Panc1 (cell line): ENCODE data around the gene ROBO1. TPM values are rescaled to one million over a fixed set of nuclear protein-coding genes. Genes with fewer than 3 reads are reported as not detected.
"Not testable (repeated sequence)": the region's sequence is repeated elsewhere in the genome, so short reads cannot be mapped to it uniquely, and the experiment has no call there.

Experiments
- ATAC-seq: fragments of 200-7000 bp; cut with Tn5 transposase; 2 replicates; pipeline ENCODE4 v1.9.1; 2020; ENCODE audit warnings: mild to moderate bottlenecking, moderate library complexity
- BruUV-seq: library from RNA; stranded (reverse); fragments of 400-500 nt; replicated peaks from 2 replicates; lab custom pipeline; 2021; lab: Mats Ljungman, UMichigan
- CTCF ChIA-PET: fragments of 300-600 bp; sonication (Branson Sonifier 250); formaldehyde crosslinking; loops from one replicate; lab custom pipeline; 2022; ENCODE audit warnings: antibody characterized with exemption; lab: Charles Lee
- POLR2A ChIA-PET: fragments of 300-600 bp; sonication (Branson Sonifier 250); formaldehyde crosslinking; loops from one replicate; lab custom pipeline; 2022; ENCODE audit warnings: antibody characterized with exemption; lab: Charles Lee
- DNase-seq: peaks from one replicate; pipeline ENCODE4 v3.0.0-alpha.2; 2010; ENCODE audit warnings: low read depth, low spot score
- H3K27ac ChIP-seq: 2 replicates; pipeline ENCODE4 v1.5.1; 2011; ENCODE audit warnings: mild to moderate bottlenecking, low read length, inconsistent platforms
- H3K27me3 ChIP-seq: fragments of 200-500 bp; sonication (Bioruptor generic); 2 replicates; pipeline ENCODE4 v1.6.0; 2014; ENCODE audit warnings: low read length, inconsistent platforms; ENCODE audit not compliant: control insufficient read depth, insufficient read depth
- H3K36me3 ChIP-seq: fragments of 200-500 bp; sonication (Bioruptor generic); 2 replicates; pipeline ENCODE4 v1.5.1; 2014; ENCODE audit warnings: inconsistent platforms, mild to moderate bottlenecking, low read length, moderate library complexity; ENCODE audit not compliant: control insufficient read depth, insufficient read depth
- H3K4me1 ChIP-seq: 2 replicates; pipeline ENCODE4 v1.5.1; 2011; ENCODE audit warnings: inconsistent platforms, mild to moderate bottlenecking, low read length, moderate library complexity; ENCODE audit not compliant: control insufficient read depth, insufficient read depth
- H3K4me3 ChIP-seq, 2 experiments: 2 replicates each; pipeline ENCODE4 v1.5.1; 2011 to 2012; ENCODE audit warnings: low read depth in 2 of 2, low read length in 2 of 2, mild to moderate bottlenecking in 2 of 2, inconsistent platforms in 1 of 2, moderate library complexity in 1 of 2
- H3K9me3 ChIP-seq: fragments of 200-500 bp; sonication (Bioruptor generic); 2 replicates; pipeline ENCODE4 v1.5.1; 2014; ENCODE audit warnings: low read depth, mild to moderate bottlenecking, inconsistent platforms, low read length, moderate library complexity; ENCODE audit not compliant: control insufficient read depth, insufficient read depth
- POLR2AphosphoS5 ChIP-seq: IDR thresholded peaks from 2 replicates; pipeline ENCODE4 v1.6.1; 2012; ENCODE audit warnings: mild to moderate bottlenecking, low read depth, low read length, moderate library complexity
- SIN3A ChIP-seq: IDR thresholded peaks from 2 replicates; pipeline ENCODE4 v1.6.1; 2012; ENCODE audit warnings: low read depth, mild to moderate bottlenecking, low read length, moderate library complexity, borderline replicate concordance; ENCODE audit not compliant: insufficient read depth
- TCF7L2 ChIP-seq: IDR thresholded peaks from 2 replicates; pipeline ENCODE4 v1.6.1; 2011; ENCODE audit warnings: mild to moderate bottlenecking, low read depth, low read length, inconsistent platforms
- in situ Hi-C: cut with HindIII; loops from 2 replicates; pipeline ENCODE4 v1.10.0; 2016; ENCODE audit warnings: low sequenced_read_pairs, low pct_unique_long_range_greater_than_20kb
- intact Hi-C: fragments of 100-400 bp; cut with micrococcal nuclease; formaldehyde crosslinking; loops from one replicate; pipeline ENCODE4 v1.10.0; 2022; ENCODE audit not compliant: unreplicated experiment
- total RNA-seq: library from RNA; stranded (reverse); gene quantifications from one replicate; pipeline ENCODE4 v1.2.1, GENCODE V29; 2021; ENCODE audit not compliant: unreplicated experiment
- TF ChIP-seq, protein P1 (sequence below): fragments of 450-650 bp; IDR thresholded peaks from 2 replicates; pipeline ENCODE4 v1.5.1; 2017; ENCODE audit warnings: mild to moderate bottlenecking
- TF ChIP-seq, protein P2 (sequence below), 2 experiments: IDR thresholded peaks; 2 replicates each; pipeline ENCODE4 v1.6.1; 2011 to 2012; ENCODE audit warnings: low read depth in 2 of 2, control low read depth in 1 of 2, low read length in 1 of 2, mild to moderate bottlenecking in 1 of 2, moderate library complexity in 1 of 2; ENCODE audit not compliant: insufficient read depth in 1 of 2

The ROBO1 gene
- total RNA-seq, 1 experiment from 2014 or later, result 61.6 TPM

DNA sequence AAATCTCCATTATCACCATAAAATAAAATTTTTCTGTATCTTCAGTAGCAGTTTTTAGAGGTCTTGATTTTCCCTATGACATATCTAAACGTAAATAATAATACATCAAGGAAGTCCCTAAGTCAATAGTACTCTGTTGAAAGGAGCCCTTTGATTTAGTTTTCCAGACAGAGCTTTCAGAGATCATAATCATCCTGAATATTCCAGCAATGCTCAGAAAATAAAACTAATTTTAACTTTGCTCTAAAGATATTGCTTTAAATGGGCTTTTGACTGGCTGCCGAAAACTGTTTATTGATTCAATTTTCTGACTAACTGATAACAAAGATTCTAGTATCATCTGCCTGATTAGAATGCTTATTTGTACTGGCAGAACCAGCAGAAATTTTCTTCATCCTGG lies 40.7 kb upstream of the ROBO1 start:
- no peak for ATAC-seq
- BruUV-seq, result no TSS peak
- Histone ChIP-seq H3K27ac (no peak overlapping the region), H3K9me3 (no peaks in the 10 kb centered on the region), H3K36me3 (no peaks in the 10 kb centered on the region), H3K4me1 (no peaks in the 10 kb centered on the region), H3K27me3 (no peaks in the 10 kb centered on the region), H3K4me3 (no peak overlapping the region)
- ChIA-PET POLR2A (no interaction called here), CTCF (no interaction called here)
- no peak for DNase-seq
- intact Hi-C loops (no loop called here), in situ Hi-C loops (no loop called here)
- TF ChIP-seq, protein P1, sequence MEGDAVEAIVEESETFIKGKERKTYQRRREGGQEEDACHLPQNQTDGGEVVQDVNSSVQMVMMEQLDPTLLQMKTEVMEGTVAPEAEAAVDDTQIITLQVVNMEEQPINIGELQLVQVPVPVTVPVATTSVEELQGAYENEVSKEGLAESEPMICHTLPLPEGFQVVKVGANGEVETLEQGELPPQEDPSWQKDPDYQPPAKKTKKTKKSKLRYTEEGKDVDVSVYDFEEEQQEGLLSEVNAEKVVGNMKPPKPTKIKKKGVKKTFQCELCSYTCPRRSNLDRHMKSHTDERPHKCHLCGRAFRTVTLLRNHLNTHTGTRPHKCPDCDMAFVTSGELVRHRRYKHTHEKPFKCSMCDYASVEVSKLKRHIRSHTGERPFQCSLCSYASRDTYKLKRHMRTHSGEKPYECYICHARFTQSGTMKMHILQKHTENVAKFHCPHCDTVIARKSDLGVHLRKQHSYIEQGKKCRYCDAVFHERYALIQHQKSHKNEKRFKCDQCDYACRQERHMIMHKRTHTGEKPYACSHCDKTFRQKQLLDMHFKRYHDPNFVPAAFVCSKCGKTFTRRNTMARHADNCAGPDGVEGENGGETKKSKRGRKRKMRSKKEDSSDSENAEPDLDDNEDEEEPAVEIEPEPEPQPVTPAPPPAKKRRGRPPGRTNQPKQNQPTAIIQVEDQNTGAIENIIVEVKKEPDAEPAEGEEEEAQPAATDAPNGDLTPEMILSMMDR, result no peak
- TF ChIP-seq TCF7L2, result no peak
- TF ChIP-seq, protein P2, sequence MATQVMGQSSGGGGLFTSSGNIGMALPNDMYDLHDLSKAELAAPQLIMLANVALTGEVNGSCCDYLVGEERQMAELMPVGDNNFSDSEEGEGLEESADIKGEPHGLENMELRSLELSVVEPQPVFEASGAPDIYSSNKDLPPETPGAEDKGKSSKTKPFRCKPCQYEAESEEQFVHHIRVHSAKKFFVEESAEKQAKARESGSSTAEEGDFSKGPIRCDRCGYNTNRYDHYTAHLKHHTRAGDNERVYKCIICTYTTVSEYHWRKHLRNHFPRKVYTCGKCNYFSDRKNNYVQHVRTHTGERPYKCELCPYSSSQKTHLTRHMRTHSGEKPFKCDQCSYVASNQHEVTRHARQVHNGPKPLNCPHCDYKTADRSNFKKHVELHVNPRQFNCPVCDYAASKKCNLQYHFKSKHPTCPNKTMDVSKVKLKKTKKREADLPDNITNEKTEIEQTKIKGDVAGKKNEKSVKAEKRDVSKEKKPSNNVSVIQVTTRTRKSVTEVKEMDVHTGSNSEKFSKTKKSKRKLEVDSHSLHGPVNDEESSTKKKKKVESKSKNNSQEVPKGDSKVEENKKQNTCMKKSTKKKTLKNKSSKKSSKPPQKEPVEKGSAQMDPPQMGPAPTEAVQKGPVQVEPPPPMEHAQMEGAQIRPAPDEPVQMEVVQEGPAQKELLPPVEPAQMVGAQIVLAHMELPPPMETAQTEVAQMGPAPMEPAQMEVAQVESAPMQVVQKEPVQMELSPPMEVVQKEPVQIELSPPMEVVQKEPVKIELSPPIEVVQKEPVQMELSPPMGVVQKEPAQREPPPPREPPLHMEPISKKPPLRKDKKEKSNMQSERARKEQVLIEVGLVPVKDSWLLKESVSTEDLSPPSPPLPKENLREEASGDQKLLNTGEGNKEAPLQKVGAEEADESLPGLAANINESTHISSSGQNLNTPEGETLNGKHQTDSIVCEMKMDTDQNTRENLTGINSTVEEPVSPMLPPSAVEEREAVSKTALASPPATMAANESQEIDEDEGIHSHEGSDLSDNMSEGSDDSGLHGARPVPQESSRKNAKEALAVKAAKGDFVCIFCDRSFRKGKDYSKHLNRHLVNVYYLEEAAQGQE (IDR thresholded peaks at IDR 0.05; ENCODE audit: insufficient read depth in 1 of 2, low read depth in 2 of 2, low read length in 1 of 2), result no peak
- no peak for TF ChIP-seq POLR2AphosphoS5
- no peak for TF ChIP-seq SIN3A

DNA sequence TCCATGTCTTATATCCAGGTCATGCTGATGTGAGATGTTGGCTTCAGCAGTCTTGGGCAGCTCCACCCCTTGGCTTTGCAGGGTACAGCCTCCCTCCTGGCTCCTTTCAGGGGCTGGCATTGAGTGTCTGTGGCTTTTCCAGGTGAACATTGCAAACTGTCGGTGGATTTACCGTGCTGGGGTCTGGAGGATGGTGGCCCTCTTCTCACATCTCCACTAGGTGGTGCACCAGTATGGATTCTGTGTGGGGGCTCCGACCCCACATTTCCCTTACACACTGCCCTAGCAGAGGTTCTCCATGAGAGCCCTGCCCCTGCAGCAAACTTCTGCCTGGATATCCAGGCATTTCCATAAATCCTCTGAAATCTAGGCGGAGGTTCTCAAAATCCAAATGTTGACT lies 22.4 kb upstream of the ROBO1 start:
- H3K4me1 ChIP-seq, in situ Hi-C loops, H3K9me3 ChIP-seq, intact Hi-C loops, POLR2A ChIA-PET, BruUV-seq, H3K4me3 ChIP-seq, DNase-seq, CTCF ChIA-PET, ATAC-seq, H3K36me3 ChIP-seq, H3K27ac ChIP-seq, H3K27me3 ChIP-seq: not testable (repeated sequence)

DNA sequence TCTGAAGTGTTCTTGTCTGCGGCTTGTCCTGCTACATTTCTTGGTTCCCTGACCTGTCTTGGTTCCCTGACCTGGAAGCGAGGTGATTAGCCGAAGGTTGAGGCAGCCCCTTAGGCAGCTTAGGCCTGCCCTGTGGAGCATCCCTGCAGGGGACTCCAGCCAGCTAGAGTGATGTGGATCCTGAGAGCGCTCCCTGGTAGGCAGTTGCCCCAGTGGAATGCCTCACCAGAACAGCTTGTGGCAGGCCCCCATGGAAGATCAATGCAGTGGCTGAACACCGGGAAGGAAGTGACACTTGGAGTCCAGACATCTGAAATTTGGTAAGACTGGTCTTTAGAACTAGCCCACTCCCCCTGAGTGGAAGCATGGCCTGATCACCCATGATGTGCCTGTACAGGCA lies 5.5 kb upstream of the ROBO1 start:
- Histone ChIP-seq H3K4me3 (no peak overlapping the region), H3K36me3 (no peaks in the 10 kb centered on the region), H3K9me3 (no peaks in the 10 kb centered on the region), H3K4me1 (no peaks in the 10 kb centered on the region; the same call in 1 of the 2 replicates), H3K27me3 (no peaks in the 10 kb centered on the region), H3K27ac (no peak overlapping the region)
- no TSS peak for BruUV-seq
- in situ Hi-C loops, result no loop called here
- ChIA-PET CTCF (no interaction called here), POLR2A (no interaction called here)
- ATAC-seq (no peak), DNase-seq (no peak)
- TF ChIP-seq, protein P1, result no peak
- no peak for TF ChIP-seq POLR2AphosphoS5
- no peak for TF ChIP-seq SIN3A
- TF ChIP-seq, protein P2 (IDR thresholded peaks at IDR 0.05; ENCODE audit: insufficient read depth in 1 of 2, low read depth in 2 of 2, low read length in 1 of 2), result no peak
- intact Hi-C loops, result no loop called here
